B cell (primary cell): ENCODE data around the gene SPHK1. TPM values are rescaled to one million over a fixed set of nuclear protein-coding genes. Genes with fewer than 3 reads are reported as not detected.

ENCODE experiments used
- ATAC-seq: fragments of 200-7000 bp; cut with Tn5 transposase; one replicate; pipeline ENCODE4 v1.10.0; 2021; ENCODE audit warnings: low read depth, mild to moderate bottlenecking, moderate number of reproducible peaks, moderate library complexity
- CTCF ChIA-PET: fragments of 350-600 bp; sonication (Branson Sonifier 250); formaldehyde crosslinking; loops from one replicate; lab custom pipeline; 2021; ENCODE audit warnings: antibody characterized with exemption, inconsistent platforms; lab: Charles Lee
- POLR2A ChIA-PET: fragments of 350-600 bp; sonication (Branson Sonifier 250); formaldehyde crosslinking; loops from one replicate; lab custom pipeline; 2021; ENCODE audit warnings: antibody characterized with exemption; lab: Charles Lee
- DNase-seq: peaks from one replicate; pipeline ENCODE4 v3.0.0; 2013
- H2AFZ ChIP-seq: 2 replicates; pipeline ENCODE4 v1.6.1; 2012; ENCODE audit warnings: mild to moderate bottlenecking, low read depth, low read length; ENCODE audit not compliant: insufficient read depth, poor library complexity, severe bottlenecking
- H3K27ac ChIP-seq, 2 donors: 1 replicate in 1 of 2; 2 replicates in 1 of 2; pipeline ENCODE4 v1.5.1; 2012 to 2013; ENCODE audit warnings: low read length in 2 of 2, mild to moderate bottlenecking in 2 of 2, moderate library complexity in 1 of 2
- H3K27me3 ChIP-seq, 4 experiments: fragments of 200-600 bp in 1 of 4; sonication (generic) in 1 of 4; replicated peaks in 1 of 4; 1 replicate in 2 of 4; 2 replicates in 2 of 4; pipeline versions ENCODE4 v1.6.1 to v1.7.0; 2013 to 2016; ENCODE audit warnings: low read length in 3 of 4, mild to moderate bottlenecking in 2 of 4, mixed read lengths in 1 of 4, moderate library complexity in 1 of 4; ENCODE audit not compliant: insufficient read depth in 4 of 4, control insufficient read depth in 3 of 4; ENCODE audit errors: control extremely low read depth in 1 of 4
- H3K36me3 ChIP-seq, 2 experiments: replicated peaks in 1 of 2; 1 replicate in 1 of 2; 2 replicates in 1 of 2; pipeline versions ENCODE4 v1.6.1 to v1.7.1; 2013; ENCODE audit warnings: low read length in 1 of 2; ENCODE audit not compliant: insufficient read depth in 2 of 2, control insufficient read depth in 1 of 2; ENCODE audit errors: control extremely low read depth in 1 of 2, extremely low read depth in 1 of 2
- H3K4me1 ChIP-seq, 2 donors: fragments of 200-600 bp in 1 of 2; sonication (generic) in 1 of 2; 1 replicate in 1 of 2; 2 replicates in 1 of 2; pipeline versions ENCODE4 v1.5.1 to v1.6.1; 2013 to 2017; ENCODE audit warnings: low read length in 2 of 2; ENCODE audit not compliant: control insufficient read depth in 2 of 2, insufficient read depth in 2 of 2
- H3K4me2 ChIP-seq: replicated peaks from 2 replicates; pipeline ENCODE3; 2012; ENCODE audit warnings: mild to moderate bottlenecking, low read depth, low read length; ENCODE audit not compliant: poor library complexity, severe bottlenecking
- H3K4me3 ChIP-seq, 5 experiments: fragments of 200-600 bp in 1 of 5; sonication (generic) in 1 of 5; 1 replicate in 3 of 5; 2 replicates in 2 of 5; pipeline versions ENCODE4 v1.5.1 to v1.7.0; 2011 to 2016; ENCODE audit warnings: low read length in 4 of 5, mild to moderate bottlenecking in 4 of 5, low read depth in 2 of 5, control low read depth in 1 of 5, moderate library complexity in 1 of 5; ENCODE audit not compliant: insufficient read depth in 1 of 5; ENCODE audit errors: control extremely low read depth in 1 of 5, extremely low read depth in 1 of 5
- H3K79me2 ChIP-seq: fragments of 200-600 bp; sonication (generic); one replicate; pipeline ENCODE4 v1.6.0; 2016; ENCODE audit warnings: low read length; ENCODE audit not compliant: control insufficient read depth, insufficient read depth
- H3K9ac ChIP-seq: fragments of 200-600 bp; sonication (generic); 2 replicates; pipeline ENCODE4 v1.6.1; 2017; ENCODE audit warnings: mild to moderate bottlenecking, low read length, moderate library complexity
- H3K9me3 ChIP-seq, 3 donors: one replicate each; pipeline versions ENCODE4 v1.6.1 to v1.7.1; 2013; ENCODE audit warnings: low read length in 2 of 3; ENCODE audit not compliant: control insufficient read depth in 2 of 3, insufficient read depth in 1 of 3; ENCODE audit errors: control extremely low read depth in 1 of 3
- H4K20me1 ChIP-seq: 2 replicates; pipeline ENCODE4 v1.6.0; 2012; ENCODE audit warnings: mild to moderate bottlenecking, low read length; ENCODE audit not compliant: insufficient read depth, control insufficient read depth, poor library complexity, severe bottlenecking
- H3K27ac Mint-ChIP-seq: one replicate; pipeline ENCODE4 v1.8.0; 2021; ENCODE audit warnings: mixed read lengths
- H3K27me3 Mint-ChIP-seq: one replicate; pipeline ENCODE4 v1.8.0; 2021; ENCODE audit warnings: mixed read lengths
- H3K4me1 Mint-ChIP-seq: one replicate; pipeline ENCODE4 v1.8.0; 2021; ENCODE audit warnings: mixed read lengths
- H3K4me3 Mint-ChIP-seq: one replicate; pipeline ENCODE4 v1.8.0; 2021; ENCODE audit warnings: mixed read lengths
- H3K9me3 Mint-ChIP-seq: one replicate; pipeline ENCODE4 v1.8.0; 2022; ENCODE audit warnings: mixed read lengths; ENCODE audit not compliant: insufficient read depth
- EZH2 ChIP-seq: IDR thresholded peaks from 2 replicates; pipeline ENCODE4 v1.6.1; 2012; ENCODE audit warnings: borderline replicate concordance, low read depth, mild to moderate bottlenecking, moderate library complexity, low read length; ENCODE audit not compliant: insufficient read depth, poor library complexity, severe bottlenecking
- WGBS: methylation state at CpG from one replicate; pipeline ENCODE4 v1.1.5; 2013; ENCODE audit warnings: missing lambda C conversion rate; ENCODE audit not compliant: insufficient coverage; 5-methylcytosine and 5-hydroxymethylcytosine counted together
- intact Hi-C: fragments of 100-400 bp; cut with micrococcal nuclease; formaldehyde crosslinking; loops from one replicate; pipeline ENCODE4 v1.10.0; 2022
- polyA plus RNA-seq: library from polyadenylated mRNA; depleted of rRNA; stranded (reverse); fragments of >200 nt; gene quantifications from 2 replicates; pipeline ENCODE4 v1.2.3, GENCODE V29; 2012
- total RNA-seq, 2 donors: library from RNA; stranded (reverse); fragments of 120-200 nt in 1 of 2; gene quantifications; 1 replicate in 1 of 2; 2 replicates in 1 of 2; pipeline versions ENCODE4 v1.2.3 to v1.2.4, GENCODE V29; 2013 to 2022
- TF ChIP-seq, protein P1 (sequence below): fragments of 200-600 bp; IDR thresholded peaks from one replicate; pipeline ENCODE4 v1.8.0; 2022; ENCODE audit warnings: antibody characterized with exemption, mild to moderate bottlenecking

Gene SPHK1
- total and polyA plus RNA-seq, 2 donors (not counting 1 experiment from before 2014, with no cell fraction given), result 1.1 to 2.4 TPM

DNA sequence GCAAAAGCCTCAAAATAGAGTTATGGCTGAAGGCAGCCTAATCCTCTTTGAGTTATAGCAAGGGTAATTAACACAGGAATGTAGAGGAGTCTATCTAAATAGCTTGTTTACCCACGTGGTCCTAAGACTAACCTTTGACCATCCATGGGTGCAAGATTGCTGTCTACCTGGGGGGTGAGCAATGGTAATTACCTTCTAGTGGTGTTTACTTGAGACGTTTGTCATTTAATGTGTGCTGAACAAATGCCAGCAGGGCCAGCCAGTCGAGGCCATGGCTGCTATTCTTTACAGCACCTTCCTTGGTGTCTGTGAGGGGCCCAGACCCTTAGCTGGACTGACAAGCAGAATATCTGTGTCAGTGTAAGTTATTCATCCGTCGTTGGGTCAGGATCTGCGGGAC lies 16.8 kb upstream of the SPHK1 start:
- Histone ChIP-seq H3K4me3 (no peak overlapping the region), H3K4me2 (no peak overlapping the region), H3K9me3 (no peaks in the 10 kb centered on the region), H3K9ac (no peak overlapping the region), H3K79me2 (no peaks in the 10 kb centered on the region), H4K20me1 (no peaks in the 10 kb centered on the region), H2AFZ (no peak overlapping the region), H3K36me3 (no peaks in the 10 kb centered on the region), H3K4me1 (no peaks in the 10 kb centered on the region), H3K27ac (no peak overlapping the region), H3K27me3 (peaks cover 0 to 6% (median 0%) of the 10 kb centered on the region in 4 experiments)
- CTCF ChIA-PET, result interaction anchor here (3.9 kb wide), 1 partner anchor 30 kb away, joined by 20 read pairs; no protein-coding TSS in a partner anchor
- H3K27ac Mint-ChIP-seq, result no peak overlapping the region
- DNase-seq (no peak), ATAC-seq (no peak)
- peaks cover 6% of the 10 kb centered on the region for H3K27me3 Mint-ChIP-seq
- no peak for TF ChIP-seq EZH2
- TF ChIP-seq, protein P1, sequence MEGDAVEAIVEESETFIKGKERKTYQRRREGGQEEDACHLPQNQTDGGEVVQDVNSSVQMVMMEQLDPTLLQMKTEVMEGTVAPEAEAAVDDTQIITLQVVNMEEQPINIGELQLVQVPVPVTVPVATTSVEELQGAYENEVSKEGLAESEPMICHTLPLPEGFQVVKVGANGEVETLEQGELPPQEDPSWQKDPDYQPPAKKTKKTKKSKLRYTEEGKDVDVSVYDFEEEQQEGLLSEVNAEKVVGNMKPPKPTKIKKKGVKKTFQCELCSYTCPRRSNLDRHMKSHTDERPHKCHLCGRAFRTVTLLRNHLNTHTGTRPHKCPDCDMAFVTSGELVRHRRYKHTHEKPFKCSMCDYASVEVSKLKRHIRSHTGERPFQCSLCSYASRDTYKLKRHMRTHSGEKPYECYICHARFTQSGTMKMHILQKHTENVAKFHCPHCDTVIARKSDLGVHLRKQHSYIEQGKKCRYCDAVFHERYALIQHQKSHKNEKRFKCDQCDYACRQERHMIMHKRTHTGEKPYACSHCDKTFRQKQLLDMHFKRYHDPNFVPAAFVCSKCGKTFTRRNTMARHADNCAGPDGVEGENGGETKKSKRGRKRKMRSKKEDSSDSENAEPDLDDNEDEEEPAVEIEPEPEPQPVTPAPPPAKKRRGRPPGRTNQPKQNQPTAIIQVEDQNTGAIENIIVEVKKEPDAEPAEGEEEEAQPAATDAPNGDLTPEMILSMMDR, result no peak
- no peaks in the 10 kb centered on the region for H3K4me1 Mint-ChIP-seq
- intact Hi-C loops, result no loop called here
- no peak overlapping the region for H3K4me3 Mint-ChIP-seq
- WGBS, result 84% methylated on average over 2 of the region's 6 CpGs
- no peaks in the 10 kb centered on the region for H3K9me3 Mint-ChIP-seq
- POLR2A ChIA-PET, result interaction anchor here (0.6 kb wide), 1 partner anchor 115 kb away, joined by 4 read pairs; no protein-coding TSS in a partner anchor

DNA sequence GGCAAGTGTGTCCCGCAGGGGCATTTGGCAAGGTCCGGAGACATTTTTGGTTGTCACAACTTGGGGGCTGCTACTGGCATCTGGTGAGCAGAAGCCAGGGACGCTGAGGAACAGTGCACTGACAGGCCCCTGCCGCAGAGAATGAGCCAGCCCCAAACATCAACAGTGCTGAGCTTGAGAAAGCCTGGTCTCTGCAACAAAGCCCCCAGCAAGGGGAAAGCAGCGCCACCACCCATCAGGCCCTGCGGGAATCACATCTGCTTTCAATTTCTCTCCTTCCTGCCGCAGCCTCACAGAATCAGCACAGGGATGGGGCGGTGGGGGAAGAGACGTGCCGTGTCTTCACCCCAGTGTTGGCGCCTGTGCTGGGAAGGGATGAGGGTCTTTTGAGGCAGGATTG lies 15.9 kb upstream of the SPHK1 start:
- no peak overlapping the region for H3K4me2 ChIP-seq
- no peak for TF ChIP-seq EZH2
- TF ChIP-seq, protein P1, result no peak
- ChIA-PET POLR2A (no interaction called here), CTCF (interaction anchor here (3.9 kb wide), 1 partner anchor 29 kb away, joined by 20 read pairs; no protein-coding TSS in a partner anchor)
- H3K4me1 ChIP-seq, result no peaks in the 10 kb centered on the region
- DNase-seq (no peak), ATAC-seq (no peak)
- no peaks in the 10 kb centered on the region for H3K36me3 ChIP-seq
- no peaks in the 10 kb centered on the region for H3K79me2 ChIP-seq
- H4K20me1 ChIP-seq, result no peaks in the 10 kb centered on the region
- no peak overlapping the region for H3K27ac Mint-ChIP-seq
- H3K9me3 ChIP-seq, result no peaks in the 10 kb centered on the region
- no peaks in the 10 kb centered on the region for H3K4me1 Mint-ChIP-seq
- H3K4me3 ChIP-seq, result no peak overlapping the region
- 70% methylated on average over 6 of the region's 11 CpGs for WGBS
- peaks cover 6% of the 10 kb centered on the region for H3K27me3 Mint-ChIP-seq
- no peak overlapping the region for H3K27ac ChIP-seq
- peaks cover 0 to 6% (median 0%) of the 10 kb centered on the region in 4 experiments for H3K27me3 ChIP-seq
- H3K4me3 Mint-ChIP-seq, result no peak overlapping the region
- intact Hi-C loops, result no loop called here
- no peak overlapping the region for H3K9ac ChIP-seq
- no peaks in the 10 kb centered on the region for H3K9me3 Mint-ChIP-seq
- H2AFZ ChIP-seq, result no peak overlapping the region
